ENCODE data around the gene TRIP13. TPM values are rescaled to one million over a fixed set of nuclear protein-coding genes. Genes with fewer than 3 reads are reported as not detected.
"Not testable (repeated sequence)": the region's sequence is repeated elsewhere in the genome, so short reads cannot be mapped to it uniquely, and the experiment has no call there.

The TRIP13 gene
- total RNA-seq, 4 donors from 2014 or later: 1.2 to 8.3 (median 3.5) TPM

DNA sequence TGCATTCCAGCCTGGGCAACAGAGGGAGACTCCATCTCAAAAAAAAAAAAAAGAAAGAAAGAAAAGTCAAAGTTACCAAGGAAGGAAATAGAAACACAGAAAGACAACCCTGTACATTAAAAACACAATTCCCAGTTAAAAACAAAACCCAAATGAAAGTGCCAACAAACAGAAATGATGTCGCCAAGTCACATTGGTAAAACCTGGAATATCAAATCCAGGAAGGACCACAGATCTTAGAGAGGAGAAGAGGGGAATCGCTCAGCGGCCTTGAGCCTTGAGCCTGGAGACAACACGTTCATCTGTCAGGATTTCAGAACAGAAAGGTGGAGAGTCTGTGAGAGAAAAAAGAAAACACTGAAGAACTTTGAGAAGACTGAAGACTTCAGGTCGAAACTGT, 40.7 kb upstream of the TRIP13 start:
- no peak for DNase-seq
- no peak for TF ChIP-seq POLR2A (IDR thresholded peaks at IDR 0.05)
- TF ChIP-seq, protein P1, sequence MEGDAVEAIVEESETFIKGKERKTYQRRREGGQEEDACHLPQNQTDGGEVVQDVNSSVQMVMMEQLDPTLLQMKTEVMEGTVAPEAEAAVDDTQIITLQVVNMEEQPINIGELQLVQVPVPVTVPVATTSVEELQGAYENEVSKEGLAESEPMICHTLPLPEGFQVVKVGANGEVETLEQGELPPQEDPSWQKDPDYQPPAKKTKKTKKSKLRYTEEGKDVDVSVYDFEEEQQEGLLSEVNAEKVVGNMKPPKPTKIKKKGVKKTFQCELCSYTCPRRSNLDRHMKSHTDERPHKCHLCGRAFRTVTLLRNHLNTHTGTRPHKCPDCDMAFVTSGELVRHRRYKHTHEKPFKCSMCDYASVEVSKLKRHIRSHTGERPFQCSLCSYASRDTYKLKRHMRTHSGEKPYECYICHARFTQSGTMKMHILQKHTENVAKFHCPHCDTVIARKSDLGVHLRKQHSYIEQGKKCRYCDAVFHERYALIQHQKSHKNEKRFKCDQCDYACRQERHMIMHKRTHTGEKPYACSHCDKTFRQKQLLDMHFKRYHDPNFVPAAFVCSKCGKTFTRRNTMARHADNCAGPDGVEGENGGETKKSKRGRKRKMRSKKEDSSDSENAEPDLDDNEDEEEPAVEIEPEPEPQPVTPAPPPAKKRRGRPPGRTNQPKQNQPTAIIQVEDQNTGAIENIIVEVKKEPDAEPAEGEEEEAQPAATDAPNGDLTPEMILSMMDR (IDR thresholded peaks at IDR 0.05): no peak
- Histone ChIP-seq H3K27me3 (no peaks in the 10 kb centered on the region), H3K27ac (no peak overlapping the region), H3K9me3 (no peaks in the 10 kb centered on the region), H3K36me3 (no peaks in the 10 kb centered on the region), H3K4me3 (no peak overlapping the region), H3K4me1 (no peaks in the 10 kb centered on the region)

DNA sequence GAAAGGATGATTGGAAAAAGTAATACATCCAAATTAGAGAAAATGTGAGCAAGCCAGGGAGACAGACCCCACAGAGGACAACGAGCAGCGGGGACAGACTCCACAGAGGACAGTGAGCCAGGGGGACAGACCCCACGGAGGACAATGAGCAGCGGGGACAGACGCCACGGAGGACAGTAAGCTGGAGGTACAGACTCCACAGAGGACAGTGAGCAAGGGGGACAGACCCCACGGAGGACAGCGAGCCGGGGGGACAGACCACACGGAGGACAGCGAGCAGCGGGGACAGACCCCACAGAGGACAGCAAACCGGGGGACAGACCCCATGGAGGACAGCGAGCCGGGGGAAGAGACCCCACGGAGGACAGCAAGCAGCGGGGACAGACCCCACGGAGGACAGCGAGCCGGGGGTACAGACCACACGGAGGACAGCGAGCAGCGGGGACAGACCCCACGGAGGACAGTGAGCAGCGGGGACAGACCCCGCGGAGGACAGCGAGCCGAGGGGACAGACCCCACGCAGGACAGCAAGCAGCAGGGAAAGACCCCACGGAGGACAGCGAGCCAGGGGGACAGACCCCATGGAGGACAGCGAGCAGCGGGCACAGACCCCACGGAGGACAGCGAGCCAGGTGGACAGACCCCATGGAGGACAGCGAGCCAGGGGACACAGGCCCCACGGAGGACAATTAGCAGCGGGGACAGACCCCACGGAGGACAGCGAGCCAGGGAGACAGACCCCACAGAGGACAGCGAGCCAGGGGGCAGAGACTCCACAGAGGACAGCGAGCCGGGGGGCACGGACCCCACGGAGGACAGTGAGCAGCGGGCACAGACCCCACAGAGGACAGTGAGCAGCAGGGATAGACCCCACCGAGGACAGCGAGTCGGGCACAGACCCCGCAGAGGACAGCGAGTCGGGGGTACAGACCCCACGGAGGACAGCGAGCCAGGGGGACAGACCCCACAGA, 40.0 kb upstream of the TRIP13 start:
- Histone ChIP-seq H3K4me3 (no peak overlapping the region), H3K27me3 (no peaks in the 10 kb centered on the region), H3K4me1 (no peaks in the 10 kb centered on the region), H3K36me3 (no peaks in the 10 kb centered on the region), H3K27ac (no peak overlapping the region), H3K9me3 (no peaks in the 10 kb centered on the region)
- TF ChIP-seq POLR2A (IDR thresholded peaks at IDR 0.05): no peak
- TF ChIP-seq, protein P1 (IDR thresholded peaks at IDR 0.05): no peak
- peak in 1 of 3 donors; percentile 42 for DNase-seq

DNA sequence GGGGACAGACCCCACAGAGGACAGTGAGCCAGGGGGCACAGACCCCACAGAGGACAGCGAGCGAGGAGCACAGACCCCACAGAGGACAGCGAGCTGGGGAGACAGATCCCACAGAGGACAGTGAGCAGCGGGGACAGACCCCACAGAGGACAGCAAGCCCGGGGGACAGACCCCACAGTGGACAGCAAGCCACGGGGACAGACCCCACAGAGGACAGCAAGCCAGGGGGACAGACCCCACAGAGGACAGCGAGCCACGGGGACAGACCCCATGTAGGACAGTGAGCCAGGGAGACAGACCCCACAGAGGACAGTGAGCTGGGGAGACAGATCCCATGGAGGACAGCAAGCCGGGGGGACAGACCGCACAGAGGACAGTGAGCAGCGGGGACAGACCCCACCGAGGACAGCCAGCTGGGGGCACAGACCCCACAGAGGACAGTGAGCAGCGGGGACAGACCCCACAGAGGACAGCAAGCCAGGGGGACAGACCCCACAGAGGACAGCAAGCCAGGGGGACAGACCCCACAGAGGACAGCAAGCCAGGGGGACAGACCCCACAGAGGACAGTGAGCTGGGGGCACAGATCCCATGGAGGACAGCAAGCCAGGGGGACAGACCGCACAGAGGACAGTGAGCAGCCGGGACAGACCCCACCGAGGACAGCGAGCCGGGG, 39.1 kb upstream of the TRIP13 start:
- H3K36me3 ChIP-seq, H3K27ac ChIP-seq, H3K4me3 ChIP-seq, H3K9me3 ChIP-seq, DNase-seq, H3K27me3 ChIP-seq, H3K4me1 ChIP-seq: not testable (repeated sequence)

DNA sequence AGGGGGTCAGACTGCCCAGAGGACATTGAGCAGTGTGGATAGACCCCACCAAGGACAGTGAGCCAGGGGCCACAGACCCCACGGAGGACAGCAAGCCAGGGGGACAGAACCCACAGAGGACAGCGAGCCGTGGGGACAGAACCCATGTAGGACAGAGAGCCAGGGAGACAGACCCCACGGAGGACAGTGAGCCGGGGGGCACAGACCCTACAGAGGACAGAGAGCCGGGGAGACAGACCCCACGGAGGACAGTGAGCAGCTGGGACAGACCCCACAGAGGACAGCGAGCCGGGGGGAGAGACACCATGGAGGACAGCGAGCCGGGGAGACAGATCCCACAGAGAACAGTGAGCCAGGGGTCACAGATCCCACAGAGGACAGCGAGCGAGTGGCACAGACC, 38.5 kb upstream of the TRIP13 start:
- peak in 1 of 3 donors; percentile 24 for DNase-seq
- H3K27ac ChIP-seq: no peak overlapping the region
- TF ChIP-seq POLR2A (IDR thresholded peaks at IDR 0.05): no peak
- TF ChIP-seq, protein P1 (IDR thresholded peaks at IDR 0.05): no peak
- H3K4me1 ChIP-seq: no peaks in the 10 kb centered on the region
- H3K36me3 ChIP-seq: no peaks in the 10 kb centered on the region
- no peaks in the 10 kb centered on the region for H3K9me3 ChIP-seq
- H3K27me3 ChIP-seq: no peaks in the 10 kb centered on the region
- no peak overlapping the region for H3K4me3 ChIP-seq

DNA sequence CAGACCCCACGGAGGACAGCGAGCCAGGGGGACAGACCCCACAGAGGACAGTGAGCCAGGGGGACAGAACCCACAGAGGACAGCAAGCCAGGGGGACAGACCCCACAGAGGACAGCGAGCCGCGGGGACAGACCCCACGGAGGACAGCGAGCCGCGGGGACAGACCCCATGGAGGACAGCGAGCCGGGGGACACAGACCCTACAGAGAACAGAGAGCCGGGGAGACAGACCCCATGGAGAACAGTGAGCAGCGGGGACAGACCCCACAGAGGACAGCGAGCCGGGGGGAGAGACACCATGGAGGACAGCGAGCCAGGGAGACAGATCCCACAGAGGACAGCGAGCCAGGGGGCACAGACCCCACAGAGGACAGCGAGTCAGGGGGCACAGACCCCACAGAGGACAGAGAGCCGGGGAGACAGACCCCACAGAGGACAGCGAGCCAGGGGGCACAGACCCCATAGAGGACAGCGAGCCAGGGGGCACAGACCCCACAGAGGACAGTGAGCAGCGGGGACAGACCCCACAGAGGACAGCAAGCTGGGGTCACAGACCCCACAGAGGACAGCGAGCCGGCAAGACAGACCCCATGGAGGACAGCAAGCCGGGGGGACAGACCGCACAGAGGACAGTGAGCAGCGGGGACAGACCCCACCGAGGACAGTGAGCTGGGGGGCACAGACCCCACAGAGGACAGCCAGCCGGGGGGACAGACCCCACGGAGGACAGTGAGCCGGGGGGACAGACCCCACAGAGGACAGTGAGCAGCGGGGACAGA, 37.5 kb upstream of the TRIP13 start:
- no peak for DNase-seq
- TF ChIP-seq, protein P1 (IDR thresholded peaks at IDR 0.05): no peak
- TF ChIP-seq POLR2A (IDR thresholded peaks at IDR 0.05): no peak

More for the DNA sequence above, 37.5 kb upstream of the TRIP13 start:
- H3K27me3 ChIP-seq: no peaks in the 10 kb centered on the region
- H3K9me3 ChIP-seq: no peaks in the 10 kb centered on the region
- H3K27ac ChIP-seq: no peak overlapping the region
- H3K36me3 ChIP-seq: no peaks in the 10 kb centered on the region
- no peak overlapping the region for H3K4me3 ChIP-seq
- H3K4me1 ChIP-seq: no peaks in the 10 kb centered on the region

Data from Peyer's patch (tissue), 4 donors.